Measurements from ENCODE around the gene ANKRD12. TPM values are rescaled to one million over a fixed set of nuclear protein-coding genes. Genes with fewer than 3 reads are reported as not detected.

Gene ANKRD12
- total and polyA plus RNA-seq, 2 donors (not counting 1 experiment from before 2014, with no cell fraction given) = 13.0 to 53.3 TPM

GRCh38 chr18:9275890-9276289, 139.3 kb downstream of the ANKRD12 start:
- H3K9me3 ChIP-seq (ENCODE audit: control insufficient read depth, insufficient read depth, low read depth, low read length) = no peaks in the 10 kb centered on the region
- no peaks in the 10 kb centered on the region for H4K20me1 ChIP-seq (ENCODE audit: control insufficient read depth, extremely low read depth, insufficient read depth, low read length)
- peaks cover 3% of the 10 kb centered on the region for H3K36me3 ChIP-seq (ENCODE audit: control insufficient read depth, insufficient read depth, low read length)
- no peak overlapping the region for H3K4me2 ChIP-seq (ENCODE audit: extremely low read depth, insufficient read depth, low read length)
- H3K27ac ChIP-seq (ENCODE audit: insufficient read depth, low read length) = no peak overlapping the region
- H3K4me3 ChIP-seq (replicated peaks in 1 of 4; ENCODE audit: control extremely low read depth in 1 of 4, insufficient read depth in 1 of 4, low read depth in 3 of 4, low read length in 4 of 4) = no peak overlapping the region
- H3K4me1 ChIP-seq (ENCODE audit: control insufficient read depth, extremely low read depth, insufficient read depth, low read length) = no peaks in the 10 kb centered on the region
- H3K27me3 ChIP-seq (ENCODE audit: control insufficient read depth, insufficient read depth, low read length) = no peaks in the 10 kb centered on the region
- TF ChIP-seq EZH2 (IDR thresholded peaks at IDR 0.05; ENCODE audit: low read length, missing control alignments) = no peak
- TF ChIP-seq, protein P1, sequence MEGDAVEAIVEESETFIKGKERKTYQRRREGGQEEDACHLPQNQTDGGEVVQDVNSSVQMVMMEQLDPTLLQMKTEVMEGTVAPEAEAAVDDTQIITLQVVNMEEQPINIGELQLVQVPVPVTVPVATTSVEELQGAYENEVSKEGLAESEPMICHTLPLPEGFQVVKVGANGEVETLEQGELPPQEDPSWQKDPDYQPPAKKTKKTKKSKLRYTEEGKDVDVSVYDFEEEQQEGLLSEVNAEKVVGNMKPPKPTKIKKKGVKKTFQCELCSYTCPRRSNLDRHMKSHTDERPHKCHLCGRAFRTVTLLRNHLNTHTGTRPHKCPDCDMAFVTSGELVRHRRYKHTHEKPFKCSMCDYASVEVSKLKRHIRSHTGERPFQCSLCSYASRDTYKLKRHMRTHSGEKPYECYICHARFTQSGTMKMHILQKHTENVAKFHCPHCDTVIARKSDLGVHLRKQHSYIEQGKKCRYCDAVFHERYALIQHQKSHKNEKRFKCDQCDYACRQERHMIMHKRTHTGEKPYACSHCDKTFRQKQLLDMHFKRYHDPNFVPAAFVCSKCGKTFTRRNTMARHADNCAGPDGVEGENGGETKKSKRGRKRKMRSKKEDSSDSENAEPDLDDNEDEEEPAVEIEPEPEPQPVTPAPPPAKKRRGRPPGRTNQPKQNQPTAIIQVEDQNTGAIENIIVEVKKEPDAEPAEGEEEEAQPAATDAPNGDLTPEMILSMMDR (conservative IDR thresholded peaks at IDR 0.05 in 1 of 2, IDR thresholded peaks at IDR 0.05 in 1 of 2; ENCODE audit: low read depth in 1 of 2, low read length in 2 of 2) = no peak
- no peak overlapping the region for H2AFZ ChIP-seq (ENCODE audit: low read length)
- no peak for DNase-seq (ENCODE audit: low read depth in 2 of 2)
- H3K79me2 ChIP-seq (ENCODE audit: control insufficient read depth, insufficient read depth, low read length) = no peaks in the 10 kb centered on the region
- H3K9ac ChIP-seq (ENCODE audit: insufficient read depth, low read length) = no peak overlapping the region

GRCh38 chr18:9278028-9278427, 141.4 kb downstream of the ANKRD12 start:
- Histone ChIP-seq H3K9me3 (ENCODE audit: control insufficient read depth, insufficient read depth, low read depth, low read length) (no peaks in the 10 kb centered on the region), H2AFZ (ENCODE audit: low read length) (no peak overlapping the region), H3K27me3 (ENCODE audit: control insufficient read depth, insufficient read depth, low read length) (no peaks in the 10 kb centered on the region), H3K36me3 (ENCODE audit: control insufficient read depth, insufficient read depth, low read length) (peaks cover 3% of the 10 kb centered on the region), H3K4me1 (ENCODE audit: control insufficient read depth, extremely low read depth, insufficient read depth, low read length) (no peaks in the 10 kb centered on the region), H3K9ac (ENCODE audit: insufficient read depth, low read length) (no peak overlapping the region), H4K20me1 (ENCODE audit: control insufficient read depth, extremely low read depth, insufficient read depth, low read length) (no peaks in the 10 kb centered on the region), H3K4me3 (replicated peaks in 1 of 4; ENCODE audit: control extremely low read depth in 1 of 4, insufficient read depth in 1 of 4, low read depth in 3 of 4, low read length in 4 of 4) (no peak overlapping the region), H3K79me2 (ENCODE audit: control insufficient read depth, insufficient read depth, low read length) (no peaks in the 10 kb centered on the region), H3K4me2 (ENCODE audit: extremely low read depth, insufficient read depth, low read length) (no peak overlapping the region), H3K27ac (ENCODE audit: insufficient read depth, low read length) (no peak overlapping the region)
- no peak for DNase-seq (ENCODE audit: low read depth in 2 of 2)
- TF ChIP-seq, protein P1 (conservative IDR thresholded peaks at IDR 0.05 in 1 of 2, IDR thresholded peaks at IDR 0.05 in 1 of 2; ENCODE audit: low read depth in 1 of 2, low read length in 2 of 2) = no peak
- no peak for TF ChIP-seq EZH2 (IDR thresholded peaks at IDR 0.05; ENCODE audit: low read length, missing control alignments)

GRCh38 chr18:9280849-9281248, 144.3 kb downstream of the ANKRD12 start:
- Histone ChIP-seq H3K9me3 (ENCODE audit: control insufficient read depth, insufficient read depth, low read depth, low read length) (no peaks in the 10 kb centered on the region), H3K27ac (ENCODE audit: insufficient read depth, low read length) (no peak overlapping the region), H4K20me1 (ENCODE audit: control insufficient read depth, extremely low read depth, insufficient read depth, low read length) (no peaks in the 10 kb centered on the region), H3K36me3 (ENCODE audit: control insufficient read depth, insufficient read depth, low read length) (peaks cover 3% of the 10 kb centered on the region), H3K4me3 (replicated peaks in 1 of 4; ENCODE audit: control extremely low read depth in 1 of 4, insufficient read depth in 1 of 4, low read depth in 3 of 4, low read length in 4 of 4) (no peak overlapping the region), H3K9ac (ENCODE audit: insufficient read depth, low read length) (no peak overlapping the region), H3K4me1 (ENCODE audit: control insufficient read depth, extremely low read depth, insufficient read depth, low read length) (no peaks in the 10 kb centered on the region), H3K4me2 (ENCODE audit: extremely low read depth, insufficient read depth, low read length) (no peak overlapping the region), H3K79me2 (ENCODE audit: control insufficient read depth, insufficient read depth, low read length) (no peaks in the 10 kb centered on the region), H3K27me3 (ENCODE audit: control insufficient read depth, insufficient read depth, low read length) (no peaks in the 10 kb centered on the region), H2AFZ (ENCODE audit: low read length) (no peak overlapping the region)
- no peak for DNase-seq (ENCODE audit: low read depth in 2 of 2)
- TF ChIP-seq, protein P1 (conservative IDR thresholded peaks at IDR 0.05 in 1 of 2, IDR thresholded peaks at IDR 0.05 in 1 of 2; ENCODE audit: low read depth in 1 of 2, low read length in 2 of 2) = no peak
- TF ChIP-seq EZH2 (IDR thresholded peaks at IDR 0.05; ENCODE audit: low read length, missing control alignments) = no peak
